Endothelial cell of umbilical vein (primary cell): ENCODE measurements around the gene LMNTD1. TPM values are rescaled to one million over a fixed set of nuclear protein-coding genes. Genes with fewer than 3 reads are reported as not detected.

Experiments used
- BruUV-seq: library from RNA; stranded (reverse); fragments of 400-500 nt; replicated peaks from 2 replicates; lab custom pipeline; 2021; lab: Mats Ljungman, UMichigan
- CTCF ChIA-PET: fragments of 300-600, 350-600 bp; sonication (Branson Sonifier 250); formaldehyde crosslinking; loops from one replicate; lab custom pipeline; 2021; ENCODE audit warnings: antibody characterized with exemption, inconsistent platforms; lab: Charles Lee
- POLR2A ChIA-PET: fragments of 300-600, 350-600 bp; sonication (Branson Sonifier 250); formaldehyde crosslinking; loops from one replicate; lab custom pipeline; 2021; ENCODE audit warnings: antibody characterized with exemption, inconsistent platforms; lab: Charles Lee
- DNase-seq: peaks from one replicate; pipeline ENCODE4 v3.0.0-alpha.2; 2011; ENCODE audit warnings: low read depth, low spot score
- FAIRE-seq: peaks from 2 replicates; lab custom pipeline; 2011; peaks lifted over from hg19 to GRCh38; lab: Jason Lieb, UNC
- H2AFZ ChIP-seq: 2 replicates; pipeline ENCODE4 v1.6.0; 2012; ENCODE audit warnings: low read depth, low read length, control low read depth, inconsistent platforms
- H3K27ac ChIP-seq: 2 replicates; pipeline ENCODE4 v1.5.1; 2011; ENCODE audit warnings: low read depth, mild to moderate bottlenecking, control low read depth, low read length, moderate library complexity; ENCODE audit not compliant: insufficient read depth
- H3K27me3 ChIP-seq, 2 experiments: 2 replicates each; pipeline versions ENCODE4 v1.6.0 to v1.6.1; 2011; ENCODE audit warnings: low read length in 2 of 2, mixed read lengths in 1 of 2; ENCODE audit not compliant: control insufficient read depth in 2 of 2, insufficient read depth in 2 of 2
- H3K36me3 ChIP-seq, 2 experiments: 2 replicates in 1 of 2; 3 replicates in 1 of 2; pipeline ENCODE4 v1.5.1; 2011; ENCODE audit warnings: low read length in 2 of 2, mild to moderate bottlenecking in 1 of 2, moderate library complexity in 1 of 2; ENCODE audit not compliant: control insufficient read depth in 2 of 2, insufficient read depth in 2 of 2; ENCODE audit errors: extremely low read depth in 1 of 2
- H3K4me1 ChIP-seq: 3 replicates; pipeline ENCODE4 v1.5.1; 2011; ENCODE audit warnings: mild to moderate bottlenecking, low read length; ENCODE audit not compliant: control insufficient read depth, insufficient read depth; ENCODE audit errors: extremely low read depth
- H3K4me2 ChIP-seq: 2 replicates; pipeline ENCODE4 v1.6.1; 2011; ENCODE audit warnings: low read length, control low read depth, mixed read lengths; ENCODE audit not compliant: insufficient read depth
- H3K4me3 ChIP-seq, 3 experiments: fragments of 200-600 bp in 1 of 3; sonication (generic), shearing (Covaris generic) in 1 of 3; replicated peaks in 1 of 3; 2 replicates each; pipeline ENCODE4 v1.5.1; 2011 to 2016; ENCODE audit warnings: control low read depth in 3 of 3, low read length in 3 of 3, mild to moderate bottlenecking in 2 of 3, inconsistent platforms in 1 of 3, low read depth in 1 of 3, moderate library complexity in 1 of 3; ENCODE audit not compliant: insufficient read depth in 1 of 3
- H3K79me2 ChIP-seq: 2 replicates; pipeline ENCODE4 v1.6.0; 2012; ENCODE audit warnings: low read length, inconsistent platforms; ENCODE audit not compliant: control insufficient read depth, insufficient read depth
- H3K9ac ChIP-seq: replicated peaks from 2 replicates; pipeline ENCODE3; 2011; ENCODE audit warnings: low read length, control low read depth; ENCODE audit not compliant: insufficient read depth; ENCODE audit errors: extremely low read depth
- H3K9me1 ChIP-seq: replicated peaks from 3 replicates; pipeline ENCODE4 v1.6.0; 2011; ENCODE audit warnings: mild to moderate bottlenecking, low read length; ENCODE audit not compliant: control insufficient read depth, insufficient read depth; ENCODE audit errors: extremely low read depth
- H3K9me3 ChIP-seq: replicated peaks from 2 replicates; pipeline ENCODE4 v1.5.1; 2012; ENCODE audit warnings: low read length, inconsistent platforms; ENCODE audit not compliant: control insufficient read depth, insufficient read depth
- H4K20me1 ChIP-seq: replicated peaks from 2 replicates; pipeline ENCODE3; 2011; ENCODE audit warnings: mild to moderate bottlenecking, low read length; ENCODE audit not compliant: control insufficient read depth, insufficient read depth; ENCODE audit errors: extremely low read depth
- EZH2 ChIP-seq: IDR thresholded peaks from 2 replicates; pipeline ENCODE4 v1.6.1; 2012; ENCODE audit warnings: borderline replicate concordance, low read depth, mild to moderate bottlenecking, moderate library complexity, low read length, inconsistent platforms; ENCODE audit not compliant: severe bottlenecking
- FOS ChIP-seq: IDR thresholded peaks from 2 replicates; pipeline ENCODE4 v1.6.1; 2011; ENCODE audit warnings: mild to moderate bottlenecking, low read length, moderate library complexity, borderline replicate concordance; ENCODE audit not compliant: insufficient read depth
- GATA2 ChIP-seq: IDR thresholded peaks from 2 replicates; pipeline ENCODE4 v1.7.0; 2011; ENCODE audit warnings: low read depth, mild to moderate bottlenecking, moderate library complexity, mixed read lengths, low read length; ENCODE audit not compliant: insufficient read length, insufficient read depth
- JUN ChIP-seq: IDR thresholded peaks from 2 replicates; pipeline ENCODE4 v1.6.1; 2011; ENCODE audit warnings: borderline replicate concordance, low read depth; ENCODE audit not compliant: insufficient read length, insufficient read depth
- MAX ChIP-seq: IDR thresholded peaks from 2 replicates; pipeline ENCODE4 v1.6.1; 2011; ENCODE audit not compliant: insufficient read depth, insufficient read length
- MYC ChIP-seq: IDR thresholded peaks from one replicate; pipeline ENCODE4 v1.6.1; 2011; ENCODE audit warnings: mild to moderate bottlenecking, low read depth, low read length
- POLR2A ChIP-seq: IDR thresholded peaks from 2 replicates; pipeline ENCODE4 v1.6.1; 2012; ENCODE audit warnings: low read depth, mild to moderate bottlenecking, control low read depth, low read length
- POLR2AphosphoS5 ChIP-seq: IDR thresholded peaks from 2 replicates; pipeline ENCODE4 v1.6.1; 2012; ENCODE audit warnings: low read depth, mild to moderate bottlenecking, control low read depth, low read length, moderate library complexity; ENCODE audit not compliant: insufficient read depth
- dilution Hi-C: fragments of 300-500 bp; cut with MboI; formaldehyde crosslinking; loops from one replicate; pipeline ENCODE4 v1.15.0; 2019; ENCODE audit warnings: low sequenced_read_pairs; ENCODE audit not compliant: extremely low pct_ligation_motif_present
- intact Hi-C: fragments of 100-400 bp; cut with micrococcal nuclease; formaldehyde crosslinking; loops from one replicate; pipeline ENCODE4 v1.10.0; 2022
- polyA plus RNA-seq, 4 experiments: library from polyadenylated mRNA; depleted of rRNA in 3 of 4; stranded (reverse) in 3 of 4; unstranded in 1 of 4; fragments of >200 nt; gene quantifications; 2 replicates each; pipeline versions ENCODE4 v1.2.1 to v1.2.3, GENCODE V29; 2011 to 2012; ENCODE audit warnings: missing spikeins in 1 of 4
- total RNA-seq: library from RNA; stranded (reverse); gene quantifications from 2 replicates; pipeline ENCODE4 v1.2.3, GENCODE V29; 2021
- TF ChIP-seq, protein P1 (sequence below), 2 donors: IDR thresholded peaks; 1 replicate in 1 of 2; 2 replicates in 1 of 2; pipeline ENCODE4 v1.5.1; 2011; ENCODE audit warnings: low read length in 2 of 2, mild to moderate bottlenecking in 2 of 2, moderate library complexity in 2 of 2, control low read depth in 1 of 2, inconsistent platforms in 1 of 2, low read depth in 1 of 2; ENCODE audit not compliant: insufficient read depth in 1 of 2; ENCODE audit errors: extremely low read depth in 1 of 2

Gene LMNTD1
- total and polyA plus RNA-seq, 2 donors (not counting 3 experiments of a cell fraction or from before 2014, with no cell fraction given), result not detected

GRCh38 chr12:25573346-25573745 lies 20.3 kb upstream of the LMNTD1 start:
- Histone ChIP-seq H4K20me1 (no peaks in the 10 kb centered on the region), H3K27me3 (peaks cover 3 to 8% of the 10 kb centered on the region in 2 experiments)
- intact Hi-C loops, result no loop called here

More at GRCh38 chr12:25573346-25573745, 20.3 kb upstream of the LMNTD1 start:
- POLR2A ChIA-PET, result no interaction called here
- no peaks in the 10 kb centered on the region for H3K4me1 ChIP-seq
- H3K4me2 ChIP-seq, result no peak overlapping the region
- H3K9me1 ChIP-seq, result no peaks in the 10 kb centered on the region
- no peak overlapping the region for H2AFZ ChIP-seq
- no TSS peak for BruUV-seq
- DNase-seq (no peak), FAIRE-seq (no peak)
- CTCF ChIA-PET, result no interaction called here
- no peaks in the 10 kb centered on the region for H3K9me3 ChIP-seq
- TF ChIP-seq FOS (no peak), MAX (no peak), EZH2 (no peak), MYC (no peak), GATA2 (no peak), POLR2A (no peak), JUN (no peak), POLR2AphosphoS5 (no peak)
- TF ChIP-seq, protein P1, sequence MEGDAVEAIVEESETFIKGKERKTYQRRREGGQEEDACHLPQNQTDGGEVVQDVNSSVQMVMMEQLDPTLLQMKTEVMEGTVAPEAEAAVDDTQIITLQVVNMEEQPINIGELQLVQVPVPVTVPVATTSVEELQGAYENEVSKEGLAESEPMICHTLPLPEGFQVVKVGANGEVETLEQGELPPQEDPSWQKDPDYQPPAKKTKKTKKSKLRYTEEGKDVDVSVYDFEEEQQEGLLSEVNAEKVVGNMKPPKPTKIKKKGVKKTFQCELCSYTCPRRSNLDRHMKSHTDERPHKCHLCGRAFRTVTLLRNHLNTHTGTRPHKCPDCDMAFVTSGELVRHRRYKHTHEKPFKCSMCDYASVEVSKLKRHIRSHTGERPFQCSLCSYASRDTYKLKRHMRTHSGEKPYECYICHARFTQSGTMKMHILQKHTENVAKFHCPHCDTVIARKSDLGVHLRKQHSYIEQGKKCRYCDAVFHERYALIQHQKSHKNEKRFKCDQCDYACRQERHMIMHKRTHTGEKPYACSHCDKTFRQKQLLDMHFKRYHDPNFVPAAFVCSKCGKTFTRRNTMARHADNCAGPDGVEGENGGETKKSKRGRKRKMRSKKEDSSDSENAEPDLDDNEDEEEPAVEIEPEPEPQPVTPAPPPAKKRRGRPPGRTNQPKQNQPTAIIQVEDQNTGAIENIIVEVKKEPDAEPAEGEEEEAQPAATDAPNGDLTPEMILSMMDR (IDR thresholded peaks at IDR 0.05; ENCODE audit: extremely low read depth in 1 of 2, insufficient read depth in 1 of 2, low read depth in 1 of 2, low read length in 2 of 2), result no peak
- H3K79me2 ChIP-seq, result no peaks in the 10 kb centered on the region
- H3K27ac ChIP-seq, result no peak overlapping the region
- H3K9ac ChIP-seq, result no peak overlapping the region
- H3K4me3 ChIP-seq, result no peak overlapping the region
- no peaks in the 10 kb centered on the region for H3K36me3 ChIP-seq
- dilution Hi-C loops, result no loop called here
